Activated CD4-positive, alpha-beta memory T cell treated with anti-CD3 and anti-CD28 coated beads, Interleukin-2, amount 10 ng/mL, durations not matched to agents 7 days and 5 days (primary cell): Measurements from ENCODE around the gene UNC79. TPM values are rescaled to one million over a fixed set of nuclear protein-coding genes. Genes with fewer than 3 reads are reported as not detected.

Experiments used
- CTCF ChIA-PET: fragments of 350-600 bp; sonication (Branson Sonifier 250); formaldehyde crosslinking; loops from one replicate; lab custom pipeline; 2021; ENCODE audit warnings: antibody characterized with exemption, inconsistent platforms; lab: Charles Lee
- POLR2A ChIA-PET: fragments of 350-600 bp; sonication (Branson Sonifier 250); formaldehyde crosslinking; loops from one replicate; lab custom pipeline; 2021; ENCODE audit warnings: antibody characterized with exemption; lab: Charles Lee
- DNase-seq: peaks from one replicate; pipeline ENCODE4 v3.0.0-alpha.2; 2020
- H3K27ac Mint-ChIP-seq: one replicate; pipeline ENCODE4 v1.8.0; 2021; ENCODE audit warnings: mild to moderate bottlenecking, mixed read lengths
- H3K27me3 Mint-ChIP-seq: one replicate; pipeline ENCODE4 v1.8.0; 2021; ENCODE audit warnings: mixed read lengths
- H3K36me3 Mint-ChIP-seq: one replicate; pipeline ENCODE4 v1.8.0; 2021; ENCODE audit warnings: low read depth, mixed read lengths
- H3K4me1 Mint-ChIP-seq: one replicate; pipeline ENCODE4 v1.8.0; 2021; ENCODE audit warnings: mixed read lengths
- H3K4me3 Mint-ChIP-seq: one replicate; pipeline ENCODE4 v1.8.0; 2021; ENCODE audit warnings: mild to moderate bottlenecking, mixed read lengths
- H3K9me3 Mint-ChIP-seq: one replicate; pipeline ENCODE4 v1.8.0; 2021; ENCODE audit warnings: mixed read lengths
- total RNA-seq, 2 experiments: library from RNA; stranded (reverse); gene quantifications; one replicate each; pipeline ENCODE4 v1.2.3, GENCODE V29; 2021

UNC79 gene
- total RNA-seq, 2 experiments from 2014 or later, result 0.03 TPM; not detected in 1

GRCh38 chr14:93752980-93753561 lies 322.3 kb downstream of the UNC79 start:
- no peaks in the 10 kb centered on the region for H3K4me1 Mint-ChIP-seq
- no peak overlapping the region for H3K27ac Mint-ChIP-seq
- no peaks in the 10 kb centered on the region for H3K27me3 Mint-ChIP-seq
- H3K36me3 Mint-ChIP-seq, result no peaks in the 10 kb centered on the region
- ChIA-PET CTCF (no interaction called here), POLR2A (no interaction called here)
- H3K4me3 Mint-ChIP-seq, result no peak overlapping the region
- DNase-seq, result no peak
- no peaks in the 10 kb centered on the region for H3K9me3 Mint-ChIP-seq

- Mint-ChIP-seq H3K27ac (no peak overlapping the region), H3K27me3 (no peaks in the 10 kb centered on the region), H3K9me3 (no peaks in the 10 kb centered on the region), H3K4me1 (no peaks in the 10 kb centered on the region), H3K4me3 (no peak overlapping the region), H3K36me3 (no peaks in the 10 kb centered on the region)
- DNase-seq, result no peak
- ChIA-PET CTCF (no interaction called here), POLR2A (no interaction called here)
Observed at GRCh38 chr14:93753647-93754046, 322.9 kb downstream of the UNC79 start.

- no peaks in the 10 kb centered on the region for H3K36me3 Mint-ChIP-seq
- POLR2A ChIA-PET, result no interaction called here
- no peak overlapping the region for H3K27ac Mint-ChIP-seq
- CTCF ChIA-PET, result no interaction called here
- H3K9me3 Mint-ChIP-seq, result no peaks in the 10 kb centered on the region
- H3K27me3 Mint-ChIP-seq, result peaks cover 10% of the 10 kb centered on the region
- H3K4me3 Mint-ChIP-seq, result no peak overlapping the region
- no peaks in the 10 kb centered on the region for H3K4me1 Mint-ChIP-seq
- DNase-seq, result no peak
Observed at GRCh38 chr14:93757206-93757605, 326.5 kb downstream of the UNC79 start.

Other genes starting within 250 kb of the UNC79 start
- 10 to 100 TPM; 23.1 to 24.6 TPM for gene MOAP1, start 246.0 kb upstream of the UNC79 start, total RNA-seq
- gene LYSET, start 245.6 kb upstream of the UNC79 start, total RNA-seq, result 1 to 10 TPM; 7.4 to 8.3 TPM
- 10 to 100 TPM; 16.0 to 18.2 TPM for gene GON7, start 223.9 kb upstream of the UNC79 start, total RNA-seq
- 10 to 100 TPM; 43.5 to 47.7 TPM for gene UBR7, start 223.7 kb upstream of the UNC79 start, total RNA-seq
- 10 to 100 TPM; 13.4 to 16.8 TPM for gene BTBD7, start 97.9 kb upstream of the UNC79 start, total RNA-seq
- gene COX8C, start 83.8 kb upstream of the UNC79 start, total RNA-seq, result not detected